A673 (cell line): ENCODE results near the gene CTRL.

Experiments
- CTCF ChIP-seq: fragments of 300-800, 200-600 bp; sonication (generic); conservative IDR thresholded peaks from 2 replicates; pipeline ENCODE4 v1.5.1; 2017; ENCODE audit warnings: low read depth, mild to moderate bottlenecking, antibody characterized with exemption, low read length, moderate library complexity, mixed read lengths
- EZH2 ChIP-seq: fragments of 200-600 bp; sonication (generic); IDR thresholded peaks from 2 replicates; pipeline ENCODE4 v1.6.1; 2017; ENCODE audit warnings: borderline replicate concordance, low read depth, mild to moderate bottlenecking, mixed read lengths, antibody characterized with exemption, low read length; ENCODE audit not compliant: poor library complexity, severe bottlenecking

GRCh38 chr16:67886387-67886786, 45.3 kb downstream of the CTRL start:
- TF ChIP-seq CTCF (no peak), EZH2 (no peak)
